ENCODE measurements around the gene SLC22A7.
"Not testable (repeated sequence)": the region's sequence is repeated elsewhere in the genome, so short reads cannot be mapped to it uniquely, and the experiment has no call there.

Gene SLC22A7

GRCh38 chr6:43303006-43303405 is 4.9 kb downstream of the SLC22A7 start:
- DNase-seq, result not testable (repeated sequence)

GRCh38 chr6:43303751-43304331 is 5.8 kb downstream of the SLC22A7 start:
- DNase-seq, result no peak

GRCh38 chr6:43304361-43304760 is 6.3 kb downstream of the SLC22A7 start:
- no peak for DNase-seq

- DNase-seq, result no peak
These were observed 6.8 kb downstream of the SLC22A7 start for GRCh38 chr6:43304882-43305281.

GRCh38 chr6:43306086-43306485 is 8.0 kb downstream of the SLC22A7 start:
- DNase-seq, result no peak

- DNase-seq, result no peak
These were observed 9.5 kb downstream of the SLC22A7 start for GRCh38 chr6:43307451-43308100.

GRCh38 chr6:43308101-43308989 is 10.3 kb downstream of the SLC22A7 start, which contains the start of gene CRIP3:
Gene CRIP3, minus strand, starts transcription at chr6:43308826. Its CDS starts 34 bp downstream, at chr6:43308792.
- DNase-seq, result peak; percentile 6

GRCh38 chr6:43308990-43309477 is 11.0 kb downstream of the SLC22A7 start:
- DNase-seq, result no peak

- DNase-seq, result no peak
These were observed 12.1 kb downstream of the SLC22A7 start for GRCh38 chr6:43310134-43310533.

- DNase-seq, result no peak
These were observed 12.6 kb downstream of the SLC22A7 start for GRCh38 chr6:43310624-43311023.

- DNase-seq, result no peak
These were observed 13.6 kb downstream of the SLC22A7 start for GRCh38 chr6:43311666-43312065.

- DNase-seq, result no peak
These were observed 15.8 kb downstream of the SLC22A7 start for GRCh38 chr6:43313813-43314212.

GRCh38 chr6:43318011-43318410 is 20.0 kb downstream of the SLC22A7 start:
- no peak for DNase-seq

GRCh38 chr6:43325876-43326275 is 27.8 kb downstream of the SLC22A7 start:
- no peak for DNase-seq

GRCh38 chr6:43328528-43328927 is 30.5 kb downstream of the SLC22A7 start:
- DNase-seq, result no peak

GRCh38 chr6:43331470-43331869 is 33.4 kb downstream of the SLC22A7 start:
- no peak for DNase-seq

- DNase-seq, result no peak
These were observed 33.8 kb downstream of the SLC22A7 start for GRCh38 chr6:43331891-43332290.

GRCh38 chr6:43334466-43335095 is 36.5 kb downstream of the SLC22A7 start:
- DNase-seq, result peak; percentile 57

- DNase-seq, result no peak
These were observed 37.4 kb downstream of the SLC22A7 start for GRCh38 chr6:43335469-43335868.

- no peak for DNase-seq
These were observed 38.3 kb downstream of the SLC22A7 start for GRCh38 chr6:43336382-43336781.

GRCh38 chr6:43338243-43338642 is 40.2 kb downstream of the SLC22A7 start:
- DNase-seq, result no peak

GRCh38 chr6:43339168-43339567 is 41.1 kb downstream of the SLC22A7 start:
- no peak for DNase-seq

- not testable (repeated sequence) for DNase-seq
These were observed 48.2 kb downstream of the SLC22A7 start for GRCh38 chr6:43346243-43346642.
